Lower lobe of right lung (tissue), 2 donors: ENCODE data around the gene PLEKHG4B. TPM values are rescaled to one million over a fixed set of nuclear protein-coding genes. Genes with fewer than 3 reads are reported as not detected.

Experiments
- ATAC-seq, 2 donors: fragments of 200-7000 bp; cut with Tn5 transposase; one replicate each; pipeline ENCODE4 v1.9.1; 2020 to 2022; ENCODE audit warnings: mild to moderate bottlenecking in 2 of 2, moderate library complexity in 2 of 2
- DNase-seq: peaks from one replicate; pipeline ENCODE4 v3.0.0-alpha.2; 2020
- H3K27ac ChIP-seq: fragments of 200-600 bp; one replicate; pipeline ENCODE4 v1.8.0; 2022
- H3K27me3 ChIP-seq: fragments of 200-600 bp; one replicate; pipeline ENCODE4 v1.8.0; 2022; ENCODE audit warnings: low read depth
- H3K36me3 ChIP-seq: fragments of 200-600 bp; one replicate; pipeline ENCODE4 v1.8.0; 2022; ENCODE audit warnings: mild to moderate bottlenecking
- H3K4me1 ChIP-seq: fragments of 200-600 bp; one replicate; pipeline ENCODE4 v1.8.0; 2022
- H3K4me3 ChIP-seq: fragments of 200-600 bp; one replicate; pipeline ENCODE4 v1.8.0; 2022; ENCODE audit warnings: mild to moderate bottlenecking
- H3K9me3 ChIP-seq: fragments of 200-600 bp; one replicate; pipeline ENCODE4 v1.8.0; 2022
- CTCF ChIP-seq: fragments of 200-600 bp; IDR thresholded peaks from one replicate; pipeline ENCODE4 v1.8.0; 2022; ENCODE audit warnings: antibody characterized with exemption, mild to moderate bottlenecking
- intact Hi-C: fragments of 100-400 bp; cut with DNase I; formaldehyde crosslinking; loops from one replicate; pipeline ENCODE4 v1.11.0; 2022
- total RNA-seq: library from RNA; stranded (reverse); fragmentation: NEBNext Ultra II Directional; extraction: Animal tissue kit (Norgen Biotek cat#: 25700); gene quantifications from one replicate; pipeline ENCODE4 v1.2.1, GENCODE V29; 2021
- donor health status: DM: no; HTN: yes; CAD: no; lungs with severe emphysema.

Gene PLEKHG4B
- total RNA-seq, 1 donor from 2014 or later = 2.7 TPM

DNA sequence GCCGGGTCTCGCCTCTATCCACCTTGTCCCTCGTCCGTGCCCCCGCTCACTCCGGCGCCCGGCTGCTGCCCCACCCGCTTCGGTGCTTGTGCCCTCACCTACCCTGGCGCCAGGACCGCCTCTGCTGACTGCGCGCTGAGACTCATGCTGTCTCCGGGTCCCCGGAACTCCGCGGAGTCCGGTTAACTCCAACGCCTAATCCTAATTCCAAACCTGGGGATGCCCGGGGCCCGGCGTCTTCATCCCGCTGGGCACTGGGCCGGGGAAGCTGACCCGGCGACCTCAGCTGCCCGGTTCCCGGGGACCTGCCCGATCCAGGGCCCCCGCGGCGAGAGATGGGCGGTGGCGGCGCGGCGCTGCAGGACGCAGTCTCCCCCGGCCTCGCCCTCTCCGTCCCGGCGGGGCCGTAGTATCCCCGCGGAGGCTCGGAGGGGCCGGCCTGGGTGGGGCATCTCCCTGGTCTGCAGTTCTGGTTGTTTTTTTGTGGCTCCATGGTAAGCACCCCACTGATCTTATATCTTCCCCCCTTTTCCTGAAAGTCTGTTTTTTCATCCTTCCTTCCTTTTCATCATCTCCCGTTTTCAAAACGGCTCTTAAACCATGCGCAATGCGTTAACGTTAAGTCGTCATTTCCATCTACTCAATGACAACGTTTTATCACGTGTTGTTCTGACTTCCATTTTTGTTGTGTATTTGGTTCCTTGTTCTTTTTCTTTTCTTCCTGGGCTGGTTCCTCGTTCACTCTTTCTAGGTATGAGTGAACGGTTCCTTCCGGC is 41.1 kb upstream of the PLEKHG4B start:
- DNase-seq (no peak), ATAC-seq (no peak)
- H3K27me3 ChIP-seq = peaks cover 44% of the 10 kb centered on the region
- no peaks in the 10 kb centered on the region for H3K36me3 ChIP-seq
- H3K9me3 ChIP-seq = no peaks in the 10 kb centered on the region
- intact Hi-C loops = no loop called here
- H3K4me3 ChIP-seq = no peak overlapping the region
- peaks cover 11% of the 10 kb centered on the region for H3K4me1 ChIP-seq
- TF ChIP-seq CTCF = no peak
- H3K27ac ChIP-seq = no peak overlapping the region

DNA sequence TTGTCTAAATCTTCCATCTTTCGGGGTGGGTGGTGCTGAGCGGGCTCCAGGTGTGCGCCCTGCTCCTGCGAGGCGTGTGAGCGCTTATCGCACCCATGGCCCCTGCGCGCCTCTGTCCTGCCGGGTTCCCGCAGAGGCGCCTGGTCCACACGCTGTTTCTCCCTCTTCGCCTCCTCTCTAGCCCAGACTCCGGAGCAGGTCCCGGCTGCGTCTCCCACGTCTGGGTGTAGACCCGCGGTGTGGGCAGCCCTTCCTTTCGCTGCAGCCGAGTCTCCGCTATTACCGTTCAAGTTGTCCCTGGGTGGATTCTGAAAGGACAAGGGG is 40.5 kb upstream of the PLEKHG4B start:
- Histone ChIP-seq H3K4me3 (no peak overlapping the region), H3K4me1 (peaks cover 11% of the 10 kb centered on the region), H3K27ac (no peak overlapping the region), H3K27me3 (peaks cover 44% of the 10 kb centered on the region), H3K36me3 (no peaks in the 10 kb centered on the region), H3K9me3 (no peaks in the 10 kb centered on the region)
- no peak for TF ChIP-seq CTCF
- ATAC-seq = no peak
- DNase-seq = no peak
- intact Hi-C loops = no loop called here

DNA sequence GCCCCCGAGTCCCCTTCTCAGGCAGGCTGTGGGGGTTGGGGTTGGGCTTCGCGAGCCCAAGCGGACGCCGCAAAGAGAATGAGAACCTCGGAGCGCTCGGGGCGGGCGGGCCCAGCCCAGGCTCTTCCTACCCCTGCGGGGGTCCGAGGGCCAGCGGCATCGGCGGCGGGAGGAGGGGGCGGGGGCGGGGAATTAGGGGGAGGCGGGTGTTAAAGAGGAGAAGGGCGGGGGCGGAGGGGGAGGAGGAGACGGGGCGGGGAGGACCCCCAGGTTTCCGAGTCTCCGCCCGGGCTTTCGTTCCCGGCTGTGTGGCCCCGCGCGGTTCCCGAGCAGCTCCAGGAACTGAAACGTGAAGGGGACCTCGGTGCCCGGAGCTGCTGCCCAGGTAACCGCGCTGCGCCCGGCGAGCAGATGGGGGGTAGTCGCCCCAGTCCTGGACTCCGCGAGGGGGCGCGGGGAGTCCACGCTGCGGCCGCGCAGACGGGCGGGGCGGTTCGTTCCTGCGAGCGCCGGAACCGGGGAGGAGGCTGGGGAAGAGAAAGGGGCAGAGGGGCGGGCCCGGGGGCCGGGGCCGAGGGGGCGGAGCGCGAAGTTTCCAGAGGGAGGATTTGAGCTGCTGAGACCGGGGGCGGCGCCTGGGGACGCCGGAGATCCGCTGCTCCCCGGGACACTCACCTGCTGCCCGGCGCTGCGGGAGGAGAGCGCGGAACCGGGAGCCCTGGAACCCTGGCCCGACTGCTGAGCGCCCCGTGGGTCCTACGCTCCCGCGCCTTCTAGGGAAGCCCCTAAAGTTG is 38.4 kb upstream of the PLEKHG4B start:
- peaks cover 44% of the 10 kb centered on the region for H3K27me3 ChIP-seq
- H3K4me3 ChIP-seq = peak overlapping the region; percentile 57
- TF ChIP-seq CTCF = no peak
- no peaks in the 10 kb centered on the region for H3K9me3 ChIP-seq
- H3K4me1 ChIP-seq = peaks cover 11% of the 10 kb centered on the region
- no peak for DNase-seq
- intact Hi-C loops = no loop called here
- peak; percentile 80 to 82 for ATAC-seq
- H3K27ac ChIP-seq = no peak overlapping the region
- no peaks in the 10 kb centered on the region for H3K36me3 ChIP-seq

GRCh38 chr5:54175-54730 is 37.7 kb upstream of the PLEKHG4B start:
- ATAC-seq = no peak
- Histone ChIP-seq H3K36me3 (no peaks in the 10 kb centered on the region), H3K27ac (no peak overlapping the region), H3K9me3 (no peaks in the 10 kb centered on the region), H3K4me1 (peaks cover 11% of the 10 kb centered on the region), H3K4me3 (peak overlapping the region; percentile 57), H3K27me3 (peaks cover 44% of the 10 kb centered on the region)
- no peak for DNase-seq
- TF ChIP-seq CTCF = no peak
- intact Hi-C loops = no loop called here

- no peak for ATAC-seq
- no peaks in the 10 kb centered on the region for H3K36me3 ChIP-seq
- H3K27me3 ChIP-seq = peaks cover 44% of the 10 kb centered on the region
- TF ChIP-seq CTCF = no peak
- no peak for DNase-seq
- H3K4me3 ChIP-seq = no peak overlapping the region
- H3K9me3 ChIP-seq = no peaks in the 10 kb centered on the region
- intact Hi-C loops = no loop called here
- H3K4me1 ChIP-seq = peaks cover 11% of the 10 kb centered on the region
- no peak overlapping the region for H3K27ac ChIP-seq
Measured at GRCh38 chr5:54876-55569, 36.9 kb upstream of the PLEKHG4B start.
